Activated CD4-positive, alpha-beta T cell treated with anti-CD3 and anti-CD28 coated beads, Interleukin-2, amount 50 U/mL, for 16 hours (primary cell): ENCODE results near the gene SPON1.
"Not testable (repeated sequence)": the region's sequence is repeated elsewhere in the genome, so short reads cannot be mapped to it uniquely, and the experiment has no call there.

ENCODE experiments used
- DNase-seq: peaks from one replicate; pipeline ENCODE4 v3.0.0-alpha.2; 2020

Gene SPON1

GRCh38 chr11:14252501-14252900 is 290.0 kb downstream of the SPON1 start:
- not testable (repeated sequence) for DNase-seq

GRCh38 chr11:14253421-14253820 is 290.9 kb downstream of the SPON1 start:
- no peak for DNase-seq

- DNase-seq, result no peak
These were observed 291.3 kb downstream of the SPON1 start for GRCh38 chr11:14253840-14254239.

- no peak for DNase-seq
These were observed 292.2 kb downstream of the SPON1 start for GRCh38 chr11:14254533-14255237.

GRCh38 chr11:14255238-14255534 is 292.7 kb downstream of the SPON1 start:
- DNase-seq, result no peak

GRCh38 chr11:14258221-14258935 is 295.9 kb downstream of the SPON1 start:
- DNase-seq, result no peak

- no peak for DNase-seq
These were observed 296.8 kb downstream of the SPON1 start for GRCh38 chr11:14259186-14259784.

GRCh38 chr11:14259878-14260277 is 297.4 kb downstream of the SPON1 start:
- no peak for DNase-seq

GRCh38 chr11:14261066-14261465 is 298.5 kb downstream of the SPON1 start:
- DNase-seq, result no peak

- DNase-seq, result no peak
These were observed 299.8 kb downstream of the SPON1 start for GRCh38 chr11:14262271-14262846.

- no peak for DNase-seq
These were observed 302.4 kb downstream of the SPON1 start for GRCh38 chr11:14264966-14265365.

GRCh38 chr11:14266622-14267021 is 304.1 kb downstream of the SPON1 start:
- no peak for DNase-seq

- DNase-seq, result no peak
These were observed 305.5 kb downstream of the SPON1 start for GRCh38 chr11:14267861-14268635.

- no peak for DNase-seq
These were observed 307.4 kb downstream of the SPON1 start for GRCh38 chr11:14269692-14270573.

GRCh38 chr11:14270690-14271542 is 308.4 kb downstream of the SPON1 start:
- DNase-seq, result peak; percentile 62

GRCh38 chr11:14273895-14274294 is 311.4 kb downstream of the SPON1 start:
- no peak for DNase-seq

GRCh38 chr11:14275076-14275475 is 312.6 kb downstream of the SPON1 start:
- DNase-seq, result no peak

GRCh38 chr11:14278869-14279268 is 316.3 kb downstream of the SPON1 start:
- not testable (repeated sequence) for DNase-seq

GRCh38 chr11:14288189-14288935 is 325.8 kb downstream of the SPON1 start:
- peak; percentile 16 for DNase-seq

GRCh38 chr11:14290422-14290821 is 327.9 kb downstream of the SPON1 start:
- DNase-seq, result no peak
